ENCODE data around the gene STX8.

Gene STX8

GRCh38 chr17:9239793-9240658, 335.6 kb downstream of the STX8 start:
- DNase-seq (ENCODE audit: low spot score) = peak; percentile 73

- DNase-seq (ENCODE audit: low spot score) = no peak
Measured at GRCh38 chr17:9239246-9239792, 336.3 kb downstream of the STX8 start.

- no peak for DNase-seq (ENCODE audit: low spot score)
Measured at GRCh38 chr17:9238340-9239245, 337.0 kb downstream of the STX8 start.

GRCh38 chr17:9237661-9238301, 337.8 kb downstream of the STX8 start:
- no peak for DNase-seq (ENCODE audit: low spot score)

- DNase-seq (ENCODE audit: low spot score) = no peak
Measured at GRCh38 chr17:9237053-9237410, 338.6 kb downstream of the STX8 start.

- DNase-seq (ENCODE audit: low spot score) = no peak
Measured at GRCh38 chr17:9236286-9237052, 339.2 kb downstream of the STX8 start.

- DNase-seq (ENCODE audit: low spot score) = no peak
Measured at GRCh38 chr17:9235346-9235745, 340.3 kb downstream of the STX8 start.

- no peak for DNase-seq (ENCODE audit: low spot score)
Measured at GRCh38 chr17:9234389-9234945, 341.2 kb downstream of the STX8 start.

- DNase-seq (ENCODE audit: low spot score) = no peak
Measured at GRCh38 chr17:9233761-9234160, 341.9 kb downstream of the STX8 start.

GRCh38 chr17:9233271-9233599, 342.4 kb downstream of the STX8 start:
- no peak for DNase-seq (ENCODE audit: low spot score)

- DNase-seq (ENCODE audit: low spot score) = no peak
Measured at GRCh38 chr17:9232591-9233270, 342.9 kb downstream of the STX8 start.

GRCh38 chr17:9232155-9232475, 343.5 kb downstream of the STX8 start:
- no peak for DNase-seq (ENCODE audit: low spot score)

- DNase-seq (ENCODE audit: low spot score) = no peak
Measured at GRCh38 chr17:9231449-9232154, 344.0 kb downstream of the STX8 start.

GRCh38 chr17:9230861-9231260, 344.8 kb downstream of the STX8 start:
- no peak for DNase-seq (ENCODE audit: low spot score)

GRCh38 chr17:9230346-9230745, 345.3 kb downstream of the STX8 start:
- DNase-seq (ENCODE audit: low spot score) = no peak

- no peak for DNase-seq (ENCODE audit: low spot score)
Measured at GRCh38 chr17:9229826-9230201, 345.8 kb downstream of the STX8 start.

- DNase-seq (ENCODE audit: low spot score) = no peak
Measured at GRCh38 chr17:9229160-9229825, 346.3 kb downstream of the STX8 start.

GRCh38 chr17:9228408-9229159, 347.0 kb downstream of the STX8 start:
- DNase-seq (ENCODE audit: low spot score) = peak; percentile 18

GRCh38 chr17:9227819-9228407, 347.7 kb downstream of the STX8 start:
- no peak for DNase-seq (ENCODE audit: low spot score)

Data from CD4-positive, alpha-beta T cell treated with Interleukin-2 at 100 ng/mL for 4 hours (primary cell).